ENCODE results near the gene ZDHHC14. TPM values are rescaled to one million over a fixed set of nuclear protein-coding genes. Genes with fewer than 3 reads are reported as not detected.

ZDHHC14 gene
- total RNA-seq, 1 experiment from 2014 or later: 1.7 TPM

DNA sequence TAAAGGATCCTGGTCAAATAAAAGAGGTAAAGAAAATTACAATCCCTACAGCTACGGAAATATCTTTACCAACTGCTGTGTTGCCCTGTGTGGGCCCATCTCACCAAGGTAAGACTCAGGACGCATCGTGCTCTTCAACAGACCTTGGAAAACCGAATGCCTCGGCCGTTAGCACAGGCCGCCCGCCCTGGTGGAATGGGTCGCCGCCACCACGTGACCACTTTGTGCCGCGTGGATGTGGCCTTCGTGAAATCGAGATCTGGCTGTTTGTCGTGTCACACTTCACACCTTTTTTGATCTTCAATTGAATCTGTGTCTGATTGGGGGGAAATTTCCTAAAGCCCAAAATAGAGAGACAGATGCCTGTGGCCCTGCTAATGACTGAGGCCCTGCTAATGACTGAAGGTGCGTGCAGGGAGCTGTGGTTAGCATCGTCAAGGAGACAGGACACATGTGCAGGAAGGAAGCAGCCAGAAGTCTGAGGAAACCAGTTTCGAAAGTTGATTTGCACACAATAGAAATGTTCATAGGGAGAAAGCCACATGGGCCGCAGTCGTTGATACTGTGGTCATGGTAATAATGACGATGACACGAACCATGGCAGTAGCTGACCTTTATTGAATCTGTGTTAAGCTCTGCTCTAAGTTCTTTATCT, 266.4 kb downstream of the ZDHHC14 start:
- H3K27ac ChIP-seq (ENCODE audit: insufficient read length, low read depth, low read length): no peak overlapping the region

More for the DNA sequence above, 266.4 kb downstream of the ZDHHC14 start:
- no peak overlapping the region for H2BK15ac ChIP-seq (ENCODE audit: low read depth, low read length)
- Mint-ChIP-seq H3K4me3 (no peak overlapping the region), H3K27ac (peak overlapping the region in 1 of 3 experiments; percentile 74; a peak in 1 of 7 replicates), H3K36me3 (ENCODE audit: insufficient read depth in 1 of 3, low read depth in 3 of 3) (no peaks in the 10 kb centered on the region; a peak in 1 of 7 replicates), H3K4me1 (peaks cover 9 to 19% of the 10 kb centered on the region in 2 experiments), H3K9me3 (no peaks in the 10 kb centered on the region), H3K27me3 (ENCODE audit: low read depth) (no peaks in the 10 kb centered on the region)
- H2BK20ac ChIP-seq (ENCODE audit: low read depth, low read length, poor library complexity, severe bottlenecking): no peak overlapping the region
- H3K79me1 ChIP-seq (ENCODE audit: insufficient read depth, low read depth, low read length, poor library complexity, severe bottlenecking): no peaks in the 10 kb centered on the region
- no peak overlapping the region for H3K18ac ChIP-seq (ENCODE audit: insufficient read length, low read depth, low read length)
- H3K4me2 ChIP-seq (ENCODE audit: insufficient read depth, insufficient read length, low read length): no peak overlapping the region
- H4K91ac ChIP-seq (ENCODE audit: insufficient read length, low read depth, low read length): no peak overlapping the region
- H3K79me2 ChIP-seq (ENCODE audit: insufficient read depth, low read length): no peaks in the 10 kb centered on the region
- no peak overlapping the region for H3T11ph ChIP-seq (ENCODE audit: low read length)
- no peak overlapping the region for H2AK5ac ChIP-seq (ENCODE audit: insufficient read length, low read length)
- DNase-seq: no peak
- no peak overlapping the region for H3K56ac ChIP-seq (ENCODE audit: insufficient read length, low read depth, low read length)
- H2BK120ac ChIP-seq (ENCODE audit: low read depth, low read length, poor library complexity, severe bottlenecking): no peak overlapping the region
- no peak overlapping the region for H2BK12ac ChIP-seq (ENCODE audit: insufficient read length, low read depth, low read length)
- no peak overlapping the region for H3K4ac ChIP-seq (ENCODE audit: low read depth, low read length)
- WGBS (ENCODE audit: extremely low coverage, insufficient read length, low lambda C conversion rate): no CpG with 5 or more reads among the region's 23 CpGs
- H3K4me1 ChIP-seq (ENCODE audit: insufficient read depth, low read length): no peaks in the 10 kb centered on the region
- H2AFZ ChIP-seq (ENCODE audit: low read length): no peak overlapping the region
- no peak overlapping the region for H3K14ac ChIP-seq (ENCODE audit: insufficient read depth, low read length)
- no peaks in the 10 kb centered on the region for H3K27me3 ChIP-seq (ENCODE audit: insufficient read depth, low read length)
- H2BK5ac ChIP-seq (ENCODE audit: insufficient read length, low read length): no peak overlapping the region
- no peaks in the 10 kb centered on the region for H4K20me1 ChIP-seq (ENCODE audit: control insufficient read depth, insufficient read depth, insufficient read length)
- no peaks in the 10 kb centered on the region for H3K23me2 ChIP-seq (ENCODE audit: insufficient read length, low read depth, low read length, poor library complexity, severe bottlenecking)
- TF ChIP-seq, protein P1, sequence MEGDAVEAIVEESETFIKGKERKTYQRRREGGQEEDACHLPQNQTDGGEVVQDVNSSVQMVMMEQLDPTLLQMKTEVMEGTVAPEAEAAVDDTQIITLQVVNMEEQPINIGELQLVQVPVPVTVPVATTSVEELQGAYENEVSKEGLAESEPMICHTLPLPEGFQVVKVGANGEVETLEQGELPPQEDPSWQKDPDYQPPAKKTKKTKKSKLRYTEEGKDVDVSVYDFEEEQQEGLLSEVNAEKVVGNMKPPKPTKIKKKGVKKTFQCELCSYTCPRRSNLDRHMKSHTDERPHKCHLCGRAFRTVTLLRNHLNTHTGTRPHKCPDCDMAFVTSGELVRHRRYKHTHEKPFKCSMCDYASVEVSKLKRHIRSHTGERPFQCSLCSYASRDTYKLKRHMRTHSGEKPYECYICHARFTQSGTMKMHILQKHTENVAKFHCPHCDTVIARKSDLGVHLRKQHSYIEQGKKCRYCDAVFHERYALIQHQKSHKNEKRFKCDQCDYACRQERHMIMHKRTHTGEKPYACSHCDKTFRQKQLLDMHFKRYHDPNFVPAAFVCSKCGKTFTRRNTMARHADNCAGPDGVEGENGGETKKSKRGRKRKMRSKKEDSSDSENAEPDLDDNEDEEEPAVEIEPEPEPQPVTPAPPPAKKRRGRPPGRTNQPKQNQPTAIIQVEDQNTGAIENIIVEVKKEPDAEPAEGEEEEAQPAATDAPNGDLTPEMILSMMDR (conservative IDR thresholded peaks at IDR 0.05): no peak
- no peak overlapping the region for H3K23ac ChIP-seq (ENCODE audit: insufficient read length, low read depth, low read length)
- H4K8ac ChIP-seq (replicated peaks; ENCODE audit: insufficient read length, low read depth, low read length): no peak overlapping the region
- no peak overlapping the region for H3K9ac ChIP-seq (ENCODE audit: extremely low read depth, insufficient read length, low read length)
- no peak overlapping the region for H4K5ac ChIP-seq (ENCODE audit: insufficient read length, low read depth, low read length)
- no peaks in the 10 kb centered on the region for H3K9me3 ChIP-seq (ENCODE audit: control insufficient read depth, low read depth, low read length)

Measured in H9 (cell line).